Hepatocyte (in vitro differentiated cells): Measurements from ENCODE around the gene JMJD1C. TPM values are rescaled to one million over a fixed set of nuclear protein-coding genes. Genes with fewer than 3 reads are reported as not detected.

ENCODE experiments used
- DNase-seq: peaks from one replicate; pipeline ENCODE4 v3.0.0-alpha.2; 2016; ENCODE audit warnings: low spot score
- H2AFZ ChIP-seq: fragments of 200-600 bp; sonication (generic); 2 replicates; pipeline ENCODE4 v1.6.0; 2016; ENCODE audit warnings: antibody characterized with exemption, mild to moderate bottlenecking
- H3K27ac ChIP-seq: fragments of 200-600 bp; sonication (generic); 2 replicates; pipeline ENCODE4 v1.5.1; 2016; ENCODE audit warnings: mild to moderate bottlenecking
- H3K27me3 ChIP-seq: fragments of 200-600 bp; sonication (generic); 2 replicates; pipeline ENCODE4 v1.6.1; 2016
- H3K36me3 ChIP-seq: fragments of 200-600 bp; sonication (generic); replicated peaks from 2 replicates; pipeline ENCODE4 v1.5.1; 2016; ENCODE audit warnings: low read depth; ENCODE audit not compliant: insufficient read depth
- H3K4me1 ChIP-seq: fragments of 200-600 bp; sonication (generic); 2 replicates; pipeline ENCODE4 v1.5.1; 2016; ENCODE audit warnings: mild to moderate bottlenecking, moderate library complexity; ENCODE audit not compliant: insufficient read depth
- H3K4me2 ChIP-seq: fragments of 200-600 bp; sonication (generic); 2 replicates; pipeline ENCODE4 v1.6.0; 2016
- H3K4me3 ChIP-seq: fragments of 200-600 bp; sonication (generic); 2 replicates; pipeline ENCODE4 v1.5.1; 2016; ENCODE audit warnings: mild to moderate bottlenecking
- H3K79me2 ChIP-seq: fragments of 200-600 bp; sonication (generic); 2 replicates; pipeline ENCODE4 v1.6.0; 2017; ENCODE audit warnings: mild to moderate bottlenecking
- H3K9me2 ChIP-seq: fragments of 200-600 bp; sonication (generic); replicated peaks from 2 replicates; pipeline ENCODE4 v1.6.0; 2017; ENCODE audit warnings: mild to moderate bottlenecking; ENCODE audit not compliant: insufficient read depth
- H3K9me3 ChIP-seq: fragments of 200-600 bp; sonication (generic); 2 replicates; pipeline ENCODE4 v1.5.1; 2016; ENCODE audit warnings: low read depth, mild to moderate bottlenecking
- H4K20me1 ChIP-seq: fragments of 200-600 bp; sonication (generic); 2 replicates; pipeline ENCODE4 v1.6.0; 2016; ENCODE audit warnings: mild to moderate bottlenecking; ENCODE audit not compliant: insufficient read depth, poor library complexity, severe bottlenecking
- EZH2 ChIP-seq: fragments of 200-600 bp; sonication (generic); IDR thresholded peaks from 2 replicates; pipeline ENCODE4 v1.6.1; 2016; ENCODE audit warnings: antibody characterized with exemption, mild to moderate bottlenecking, borderline replicate concordance
- EZH2phosphoT487 ChIP-seq: fragments of 200-600 bp; sonication (generic); IDR thresholded peaks from one replicate; pipeline ENCODE4 v1.6.1; 2018; ENCODE audit warnings: antibody characterized with exemption, mild to moderate bottlenecking, low read depth, moderate library complexity; ENCODE audit not compliant: unreplicated experiment, severe bottlenecking
- WGBS: methylation state at CpG from one replicate; pipeline ENCODE4 v1.1.6; 2016; ENCODE audit warnings: low lambda C conversion rate; ENCODE audit errors: missing lambda C conversion rate; 5-methylcytosine and 5-hydroxymethylcytosine counted together
- polyA plus RNA-seq: library from polyadenylated mRNA; unstranded; fragments of >200 nt; fragmentation: Nextera tagmentation; extraction: Ambion mirVana; gene quantifications from 2 replicates; pipeline ENCODE4 v1.2.1, GENCODE V29; 2016
- total RNA-seq: library from RNA; depleted of rRNA; stranded (reverse); fragments of >200 nt; gene quantifications from 2 replicates; pipeline ENCODE4 v1.2.3, GENCODE V29; 2014
- TF ChIP-seq, protein P1 (sequence below): fragments of 200-600 bp; sonication (generic); IDR thresholded peaks from 2 replicates; pipeline ENCODE4 v1.5.1; 2016; ENCODE audit warnings: antibody characterized with exemption, mild to moderate bottlenecking; ENCODE audit not compliant: poor library complexity

JMJD1C gene
- total and polyA plus RNA-seq, 2 experiments from 2014 or later, result 43.2 to 177 TPM

DNA sequence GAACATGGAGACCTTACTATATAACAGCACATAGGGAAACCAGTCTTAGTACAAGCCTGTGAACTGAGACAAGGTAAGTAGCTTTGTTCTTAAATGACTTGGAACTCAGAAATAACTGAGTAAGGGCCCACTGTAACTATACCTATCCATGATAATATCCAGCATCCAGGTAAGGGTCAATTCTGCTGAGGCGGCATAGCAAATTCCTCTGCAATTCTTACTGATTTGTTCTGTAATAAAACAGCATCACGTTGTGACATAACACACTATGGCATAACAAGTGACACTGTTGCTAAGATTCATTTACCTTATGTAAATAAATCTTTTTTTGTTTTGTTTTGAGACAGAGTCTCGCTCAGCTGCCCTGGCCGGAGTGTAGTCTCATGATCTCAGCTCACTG, 97.4 kb downstream of the JMJD1C start:
- peaks cover 82% of the 10 kb centered on the region for H3K79me2 ChIP-seq
- no peaks in the 10 kb centered on the region for H3K9me3 ChIP-seq
- H3K36me3 ChIP-seq, result no peaks in the 10 kb centered on the region
- peaks cover 2% of the 10 kb centered on the region for H4K20me1 ChIP-seq
- H3K4me3 ChIP-seq, result no peak overlapping the region
- no peak overlapping the region for H2AFZ ChIP-seq
- 87% methylated on average over 4 of the region's 4 CpGs for WGBS
- H3K9me2 ChIP-seq, result no peaks in the 10 kb centered on the region
- DNase-seq, result no peak
- no peak overlapping the region for H3K27ac ChIP-seq
- TF ChIP-seq, protein P1, sequence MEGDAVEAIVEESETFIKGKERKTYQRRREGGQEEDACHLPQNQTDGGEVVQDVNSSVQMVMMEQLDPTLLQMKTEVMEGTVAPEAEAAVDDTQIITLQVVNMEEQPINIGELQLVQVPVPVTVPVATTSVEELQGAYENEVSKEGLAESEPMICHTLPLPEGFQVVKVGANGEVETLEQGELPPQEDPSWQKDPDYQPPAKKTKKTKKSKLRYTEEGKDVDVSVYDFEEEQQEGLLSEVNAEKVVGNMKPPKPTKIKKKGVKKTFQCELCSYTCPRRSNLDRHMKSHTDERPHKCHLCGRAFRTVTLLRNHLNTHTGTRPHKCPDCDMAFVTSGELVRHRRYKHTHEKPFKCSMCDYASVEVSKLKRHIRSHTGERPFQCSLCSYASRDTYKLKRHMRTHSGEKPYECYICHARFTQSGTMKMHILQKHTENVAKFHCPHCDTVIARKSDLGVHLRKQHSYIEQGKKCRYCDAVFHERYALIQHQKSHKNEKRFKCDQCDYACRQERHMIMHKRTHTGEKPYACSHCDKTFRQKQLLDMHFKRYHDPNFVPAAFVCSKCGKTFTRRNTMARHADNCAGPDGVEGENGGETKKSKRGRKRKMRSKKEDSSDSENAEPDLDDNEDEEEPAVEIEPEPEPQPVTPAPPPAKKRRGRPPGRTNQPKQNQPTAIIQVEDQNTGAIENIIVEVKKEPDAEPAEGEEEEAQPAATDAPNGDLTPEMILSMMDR, result no peak
- TF ChIP-seq EZH2 (no peak), EZH2phosphoT487 (no peak)
- H3K4me1 ChIP-seq, result no peaks in the 10 kb centered on the region
- no peaks in the 10 kb centered on the region for H3K27me3 ChIP-seq
- no peak overlapping the region for H3K4me2 ChIP-seq

DNA sequence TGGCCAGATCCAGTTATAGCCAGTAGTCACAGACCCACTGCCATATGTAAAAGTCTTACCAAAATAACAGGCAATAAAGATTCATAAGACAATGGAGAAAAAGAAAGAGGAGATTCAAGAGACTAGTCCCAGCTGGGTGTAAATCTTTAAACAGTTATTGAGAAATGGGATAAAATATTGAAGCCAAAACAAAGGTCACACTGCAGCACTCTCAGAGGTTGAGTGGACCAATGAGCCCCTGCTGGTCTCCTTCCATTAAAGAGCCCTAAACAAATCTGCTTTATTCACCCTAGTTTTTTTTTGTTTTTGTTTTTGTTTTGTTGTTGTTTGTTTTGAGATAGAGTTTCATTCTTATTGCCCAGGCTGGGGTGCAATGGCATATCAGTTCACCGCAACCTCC, 98.8 kb downstream of the JMJD1C start:
- no peaks in the 10 kb centered on the region for H3K9me3 ChIP-seq
- 94% methylated on average over 1 of the region's 1 CpG for WGBS
- no peaks in the 10 kb centered on the region for H3K4me1 ChIP-seq
- H4K20me1 ChIP-seq, result no peaks in the 10 kb centered on the region
- H3K27ac ChIP-seq, result no peak overlapping the region
- no peak for DNase-seq
- H3K9me2 ChIP-seq, result no peaks in the 10 kb centered on the region
- H3K27me3 ChIP-seq, result no peaks in the 10 kb centered on the region
- no peak overlapping the region for H2AFZ ChIP-seq
- H3K4me2 ChIP-seq, result no peak overlapping the region
- peaks cover 73% of the 10 kb centered on the region for H3K79me2 ChIP-seq
- H3K4me3 ChIP-seq, result no peak overlapping the region
- H3K36me3 ChIP-seq, result no peaks in the 10 kb centered on the region
- TF ChIP-seq EZH2phosphoT487, result no peak
- TF ChIP-seq, protein P1, result no peak
- no peak for TF ChIP-seq EZH2

DNA sequence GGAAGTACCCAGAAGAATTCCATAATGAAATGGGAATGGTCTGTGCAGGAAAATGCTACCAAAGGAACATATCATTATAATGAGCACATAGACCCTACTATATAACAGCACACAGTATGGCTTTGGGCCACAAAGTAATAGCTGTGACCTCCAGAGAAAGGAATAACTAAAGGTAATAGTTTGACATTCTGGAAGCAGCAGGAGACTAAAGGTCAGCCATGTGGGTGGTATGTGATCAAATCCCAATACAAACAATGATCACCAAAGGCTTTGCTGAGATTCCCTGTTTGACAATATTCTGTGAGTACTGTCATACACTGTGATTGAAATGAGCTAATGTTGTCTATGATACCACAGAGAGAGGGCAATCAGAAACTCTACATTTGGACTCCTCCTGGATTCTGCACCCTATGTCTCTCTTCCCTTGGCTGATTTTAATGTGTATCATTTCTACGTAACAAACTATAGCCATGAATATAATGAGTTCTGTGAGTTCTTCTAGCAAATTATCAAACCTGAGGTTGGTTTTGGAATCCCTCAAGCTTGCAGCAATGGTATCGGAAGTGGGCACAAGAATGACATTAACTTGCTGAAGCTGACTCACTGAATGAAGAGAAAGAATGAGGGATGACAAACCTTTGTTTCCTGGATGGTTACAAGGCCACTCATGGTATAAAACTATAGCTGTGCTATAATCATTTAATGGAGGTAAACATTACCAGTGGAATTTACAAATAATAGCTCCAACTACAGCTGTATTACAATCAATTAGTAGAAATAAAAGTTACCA, 99.6 kb downstream of the JMJD1C start:
- no peak for TF ChIP-seq EZH2
- no peak for TF ChIP-seq EZH2phosphoT487
- TF ChIP-seq, protein P1, result no peak
- Histone ChIP-seq H3K36me3 (no peaks in the 10 kb centered on the region), H3K9me3 (no peaks in the 10 kb centered on the region), H2AFZ (no peak overlapping the region), H3K4me1 (no peaks in the 10 kb centered on the region), H3K9me2 (no peaks in the 10 kb centered on the region), H3K4me3 (no peak overlapping the region), H4K20me1 (no peaks in the 10 kb centered on the region), H3K79me2 (peaks cover 72% of the 10 kb centered on the region), H3K4me2 (no peak overlapping the region), H3K27me3 (no peaks in the 10 kb centered on the region), H3K27ac (no peak overlapping the region)
- no peak for DNase-seq
- 96% methylated on average over 2 of the region's 2 CpGs for WGBS
